Gastroesophageal sphincter (tissue), 4 donors: ENCODE measurements around the gene CLIP2. TPM values are rescaled to one million over a fixed set of nuclear protein-coding genes. Genes with fewer than 3 reads are reported as not detected.
"Not testable (repeated sequence)": the region's sequence is repeated elsewhere in the genome, so short reads cannot be mapped to it uniquely, and the experiment has no call there.

ENCODE experiments used
- ATAC-seq: fragments of 150-250 bp; one replicate; pipeline ENCODE4 v1.9.1; 2016; ENCODE audit warnings: mild to moderate bottlenecking, moderate library complexity
- H3K27ac ChIP-seq, 4 donors: fragments of 200-600 bp; sonication (generic) in 3 of 4; 1 replicate in 3 of 4; 2 replicates in 1 of 4; pipeline ENCODE4 v1.5.1; 2016 to 2019
- H3K27me3 ChIP-seq: fragments of 200-600 bp; sonication (generic); one replicate; pipeline ENCODE4 v1.5.1; 2019
- H3K36me3 ChIP-seq, 2 donors: fragments of 200-600 bp; sonication (generic); one replicate each; pipeline ENCODE4 v1.5.1; 2019; ENCODE audit warnings: control low read depth in 1 of 2
- H3K4me1 ChIP-seq, 3 donors: fragments of 200-600 bp; sonication (generic); 1 replicate in 2 of 3; 2 replicates in 1 of 3; pipeline ENCODE4 v1.5.1; 2016 to 2019; ENCODE audit warnings: control low read depth in 2 of 3
- H3K4me3 ChIP-seq, 2 donors: fragments of 200-600 bp; sonication (generic); one replicate each; pipeline ENCODE4 v1.5.1; 2019; ENCODE audit warnings: mild to moderate bottlenecking in 1 of 2, moderate library complexity in 1 of 2
- H3K9me3 ChIP-seq, 3 donors: fragments of 200-600 bp; sonication (generic); one replicate each; pipeline ENCODE4 v1.5.1; 2017 to 2019; ENCODE audit warnings: control low read depth in 2 of 3
- EP300 ChIP-seq: sonication (generic); formaldehyde crosslinking; IDR thresholded peaks from one replicate; pipeline ENCODE4 v1.6.1; 2017; ENCODE audit warnings: antibody characterized with exemption, mild to moderate bottlenecking
- POLR2A ChIP-seq, 2 donors: fragments of 450-650 bp; IDR thresholded peaks; one replicate each; pipeline ENCODE4 v1.6.1; 2017; ENCODE audit warnings: antibody characterized with exemption in 2 of 2, mild to moderate bottlenecking in 2 of 2, moderate library complexity in 1 of 2
- POLR2AphosphoS5 ChIP-seq: sonication (generic); formaldehyde crosslinking; IDR thresholded peaks from one replicate; pipeline ENCODE4 v1.6.1; 2017; ENCODE audit warnings: antibody characterized with exemption
- WGBS, 2 donors: methylation state at CpG; one replicate each; pipeline ENCODE4 v1.1.5; 2018; ENCODE audit warnings: low coverage in 1 of 2; 5-methylcytosine and 5-hydroxymethylcytosine counted together
- total RNA-seq, 4 donors: library from RNA; depleted of rRNA; stranded (reverse); fragments of >200 nt; gene quantifications; one replicate each; pipeline ENCODE4 v1.1.0, GENCODE V29; 2016
- TF ChIP-seq, protein P1 (sequence below), 4 experiments: fragments of 200-600 bp in 2 of 4; fragments of 450-650 bp in 2 of 4; sonication (generic) in 1 of 4; IDR thresholded peaks; one replicate each; pipeline ENCODE4 v1.5.1; 2017 to 2019; ENCODE audit warnings: antibody characterized with exemption in 4 of 4, mild to moderate bottlenecking in 2 of 4, moderate library complexity in 2 of 4

The CLIP2 gene
- total RNA-seq, 4 donors from 2014 or later = 23.0 to 50.7 (median 35.5) TPM

DNA sequence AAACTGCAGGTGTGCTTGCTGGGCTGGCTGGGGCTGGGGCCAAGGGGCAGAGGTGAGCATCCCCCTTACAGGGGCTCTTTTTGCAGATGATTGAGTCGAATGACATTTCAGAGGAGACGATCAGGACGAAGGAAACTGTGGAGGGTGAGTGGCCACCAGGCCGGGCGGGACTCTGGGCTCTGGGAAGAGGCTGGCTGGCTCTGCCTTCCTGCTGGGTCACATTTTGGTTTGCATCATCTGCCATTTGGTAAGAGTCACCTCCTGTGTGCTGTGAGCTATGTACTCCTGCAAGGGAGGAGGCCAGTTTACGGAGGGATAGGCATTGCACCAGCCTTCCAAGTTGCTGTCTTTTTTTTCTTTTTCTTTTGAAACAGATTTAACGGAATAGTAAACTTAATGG, 91.5 kb downstream of the CLIP2 start:
- Histone ChIP-seq H3K9me3 (no peaks in the 10 kb centered on the region), H3K27me3 (no peaks in the 10 kb centered on the region), H3K27ac (peak overlapping the region in 2 of 4 donors; percentile 8 to 53), H3K4me3 (no peak overlapping the region), H3K4me1 (peaks cover 0 to 15% (median 0%) of the 10 kb centered on the region in 3 donors), H3K36me3 (peaks cover 0 to 37% of the 10 kb centered on the region in 2 donors)
- 55 to 73% methylated on average over 3 to 6 of the region's 7 CpGs for WGBS, 2 donors
- ATAC-seq = no peak
- TF ChIP-seq, protein P1, sequence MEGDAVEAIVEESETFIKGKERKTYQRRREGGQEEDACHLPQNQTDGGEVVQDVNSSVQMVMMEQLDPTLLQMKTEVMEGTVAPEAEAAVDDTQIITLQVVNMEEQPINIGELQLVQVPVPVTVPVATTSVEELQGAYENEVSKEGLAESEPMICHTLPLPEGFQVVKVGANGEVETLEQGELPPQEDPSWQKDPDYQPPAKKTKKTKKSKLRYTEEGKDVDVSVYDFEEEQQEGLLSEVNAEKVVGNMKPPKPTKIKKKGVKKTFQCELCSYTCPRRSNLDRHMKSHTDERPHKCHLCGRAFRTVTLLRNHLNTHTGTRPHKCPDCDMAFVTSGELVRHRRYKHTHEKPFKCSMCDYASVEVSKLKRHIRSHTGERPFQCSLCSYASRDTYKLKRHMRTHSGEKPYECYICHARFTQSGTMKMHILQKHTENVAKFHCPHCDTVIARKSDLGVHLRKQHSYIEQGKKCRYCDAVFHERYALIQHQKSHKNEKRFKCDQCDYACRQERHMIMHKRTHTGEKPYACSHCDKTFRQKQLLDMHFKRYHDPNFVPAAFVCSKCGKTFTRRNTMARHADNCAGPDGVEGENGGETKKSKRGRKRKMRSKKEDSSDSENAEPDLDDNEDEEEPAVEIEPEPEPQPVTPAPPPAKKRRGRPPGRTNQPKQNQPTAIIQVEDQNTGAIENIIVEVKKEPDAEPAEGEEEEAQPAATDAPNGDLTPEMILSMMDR (IDR thresholded peaks at IDR 0.05) = no peak
- TF ChIP-seq EP300 (no peak), POLR2AphosphoS5 (no peak), POLR2A (IDR thresholded peaks at IDR 0.05) (no peak)

DNA sequence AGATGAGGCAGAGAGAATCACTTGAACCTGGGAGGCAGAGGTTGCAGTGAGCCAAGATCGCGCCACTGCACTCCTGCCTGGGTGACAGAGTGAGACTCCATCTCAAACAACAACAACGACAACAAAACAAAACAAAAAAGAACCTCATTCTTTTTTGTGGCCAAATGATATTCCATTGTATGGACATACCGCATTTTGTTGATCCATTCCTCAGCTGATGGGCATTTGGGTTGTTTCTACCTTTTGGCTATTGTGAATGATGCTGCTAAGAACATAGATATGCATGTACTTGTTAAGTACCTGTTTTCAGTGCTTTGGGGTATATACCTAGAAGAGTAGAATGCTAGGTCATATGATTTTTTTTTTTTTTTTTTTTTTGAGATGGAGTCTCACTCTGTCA, 94.9 kb downstream of the CLIP2 start:
- not testable (repeated sequence) for ATAC-seq, H3K9me3 ChIP-seq, H3K27me3 ChIP-seq, H3K27ac ChIP-seq, H3K4me3 ChIP-seq
- peaks cover 0 to 35% of the 10 kb centered on the region in 2 donors for H3K36me3 ChIP-seq
- peaks cover 0 to 15% (median 0%) of the 10 kb centered on the region in 3 donors for H3K4me1 ChIP-seq
- 50 to 83% methylated on average over 2 to 4 of the region's 4 CpGs for WGBS, 2 donors

DNA sequence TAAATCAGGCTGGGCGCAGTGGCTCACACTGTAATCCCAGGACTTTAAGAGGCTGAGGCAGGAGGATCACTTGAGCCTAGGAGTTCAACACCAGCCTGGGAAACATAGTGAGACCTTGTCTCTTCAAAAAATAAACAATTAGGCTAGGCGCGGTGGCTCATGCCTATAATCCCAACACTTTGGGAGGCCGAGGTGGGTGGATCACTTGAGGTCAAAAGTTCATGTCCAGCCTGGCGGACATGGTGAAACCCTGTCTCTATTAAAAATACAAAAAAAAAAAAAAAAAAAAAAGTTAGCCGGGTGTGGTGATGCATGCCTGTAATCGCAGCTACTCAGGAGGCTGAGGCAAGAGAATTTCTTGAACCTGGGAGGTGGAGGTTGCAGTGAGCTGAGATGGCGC, 95.6 kb downstream of the CLIP2 start:
- Histone ChIP-seq H3K4me1 (peaks cover 0 to 15% (median 0%) of the 10 kb centered on the region in 3 donors), H3K36me3 (peaks cover 0 to 43% of the 10 kb centered on the region in 2 donors)
- not testable (repeated sequence) for H3K9me3 ChIP-seq, ATAC-seq, H3K4me3 ChIP-seq, H3K27me3 ChIP-seq, H3K27ac ChIP-seq
- WGBS, 2 donors = 83 to 93% methylated on average over 2 to 3 of the region's 8 CpGs

DNA sequence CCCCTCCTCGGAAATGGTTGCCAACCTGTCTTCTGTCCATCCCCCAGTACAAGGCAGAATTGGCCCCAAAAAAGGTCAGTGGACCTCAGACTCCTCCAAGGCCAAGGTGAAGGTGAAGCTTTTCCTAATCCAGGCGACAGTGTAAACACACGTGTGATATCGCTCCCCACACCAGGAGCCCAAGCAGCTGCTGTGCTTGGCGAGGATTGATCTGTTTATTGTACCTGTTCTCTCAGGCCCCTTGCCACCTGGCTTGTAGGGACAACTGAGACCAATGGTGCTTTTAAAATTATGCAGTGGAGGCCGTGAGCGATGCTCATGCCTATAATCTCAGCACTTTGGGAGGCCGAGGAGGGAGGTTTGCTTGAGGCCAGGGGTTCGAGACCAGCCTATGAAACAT, 98.4 kb downstream of the CLIP2 start:
- Histone ChIP-seq H3K27ac (no peak overlapping the region), H3K4me1 (no peaks in the 10 kb centered on the region), H3K9me3 (no peaks in the 10 kb centered on the region), H3K36me3 (peaks cover 0 to 51% of the 10 kb centered on the region in 2 donors), H3K4me3 (no peak overlapping the region), H3K27me3 (no peaks in the 10 kb centered on the region)
- WGBS, 2 donors = 100% methylated on average over 1 of the region's 9 CpGs; no CpG with 5 or more reads in 1 of the 2 donors
- no peak for ATAC-seq
- TF ChIP-seq POLR2AphosphoS5 (no peak), EP300 (no peak), POLR2A (IDR thresholded peaks at IDR 0.05) (no peak)
- TF ChIP-seq, protein P1 (IDR thresholded peaks at IDR 0.05) = no peak

DNA sequence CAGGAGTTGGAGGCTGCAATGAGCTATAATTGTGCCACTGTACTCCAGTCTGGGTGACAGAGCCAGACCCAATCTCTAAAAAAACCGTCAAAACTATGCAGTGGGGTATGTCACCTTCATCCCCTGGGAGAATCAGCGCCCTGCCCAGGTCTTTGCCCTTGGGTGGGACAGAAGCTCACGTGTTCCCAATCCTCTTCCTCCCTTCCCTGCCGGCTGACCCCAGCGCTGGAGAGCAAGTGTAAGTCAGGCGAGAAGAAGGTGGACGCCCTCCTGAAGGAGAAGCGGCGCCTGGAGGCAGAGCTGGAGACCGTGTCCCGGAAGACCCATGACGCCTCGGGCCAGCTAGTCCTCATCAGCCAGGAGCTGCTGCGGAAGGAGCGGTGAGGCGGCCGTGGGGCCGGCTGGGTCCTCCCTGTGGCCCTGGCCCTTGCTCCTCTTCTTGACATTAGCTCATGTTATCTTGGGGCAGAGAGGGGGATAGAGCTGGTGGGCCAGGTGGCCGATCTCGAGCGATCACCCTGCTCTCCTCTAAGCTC, 99.7 kb downstream of the CLIP2 start:
- no peak for ATAC-seq
- Histone ChIP-seq H3K27ac (no peak overlapping the region), H3K4me3 (no peak overlapping the region), H3K36me3 (peaks cover 0 to 51% of the 10 kb centered on the region in 2 donors), H3K9me3 (no peaks in the 10 kb centered on the region), H3K27me3 (no peaks in the 10 kb centered on the region), H3K4me1 (peaks cover 0 to 13% (median 0%) of the 10 kb centered on the region in 3 donors)
- 80% methylated on average over 1 of the region's 21 CpGs; no CpG with 5 or more reads in 1 of the 2 donors for WGBS, 2 donors
- TF ChIP-seq POLR2A (IDR thresholded peaks at IDR 0.05) (no peak), EP300 (no peak), POLR2AphosphoS5 (no peak)
- TF ChIP-seq, protein P1 (IDR thresholded peaks at IDR 0.05) = no peak

DNA sequence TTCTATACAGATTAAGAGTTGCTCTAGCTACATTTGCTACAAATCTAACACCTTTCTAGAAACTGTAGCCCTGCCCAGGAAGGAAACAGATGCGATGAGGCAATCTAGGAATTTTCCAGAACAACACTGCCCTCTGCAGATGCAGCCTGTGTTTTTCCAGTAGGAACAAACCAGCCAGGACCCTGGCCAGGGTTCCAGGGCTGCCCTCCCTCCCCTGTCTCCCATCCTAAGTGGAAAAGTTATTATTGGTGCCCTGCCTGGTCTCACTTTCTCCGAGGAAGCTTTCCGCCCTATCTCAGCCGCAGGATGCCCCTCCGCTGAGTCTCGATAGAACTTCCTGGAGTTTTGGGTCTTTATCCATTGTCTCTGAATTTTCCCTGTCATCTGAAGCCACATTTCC, 104.5 kb downstream of the CLIP2 start:
- not testable (repeated sequence) for H3K27me3 ChIP-seq, H3K4me3 ChIP-seq, H3K9me3 ChIP-seq
- H3K27ac ChIP-seq = peak overlapping the region in 3 of 4 donors; percentile 39 to 75 (median 61)
- ATAC-seq = peak; percentile 75
- peaks cover 0 to 60% of the 10 kb centered on the region in 2 donors for H3K36me3 ChIP-seq
- H3K4me1 ChIP-seq = peaks cover 0 to 22% (median 0%) of the 10 kb centered on the region in 3 donors
- TF ChIP-seq, protein P1 (IDR thresholded peaks at IDR 0.05) = peak in 1 of 4 experiments; percentile 55
- WGBS, 2 donors = 41 to 65% methylated on average over 4 to 5 of the region's 6 CpGs
